PFSK-1 (cell line): ENCODE results near the gene CELSR1.

Source experiments
- POLR2AphosphoS5 ChIP-seq: IDR thresholded peaks from 2 replicates; pipeline ENCODE4 v1.6.1; 2012; ENCODE audit warnings: low read depth, mild to moderate bottlenecking, control low read depth, low read length, moderate library complexity
- REST ChIP-seq, 2 experiments: IDR thresholded peaks; 2 replicates each; pipeline versions ENCODE4 v1.6.1 to v1.8.0; 2011 to 2012; ENCODE audit warnings: low read depth in 2 of 2, low read length in 2 of 2, control low read depth in 1 of 2, inconsistent platforms in 1 of 2, mild to moderate bottlenecking in 1 of 2, moderate library complexity in 1 of 2; ENCODE audit not compliant: insufficient read depth in 1 of 2
- SIN3A ChIP-seq: IDR thresholded peaks from 2 replicates; pipeline ENCODE4 v1.6.1; 2012; ENCODE audit warnings: mild to moderate bottlenecking, low read length, moderate library complexity, borderline replicate concordance; ENCODE audit not compliant: insufficient read depth

GRCh38 chr22:46354176-46354992, 183.0 kb downstream of the CELSR1 start:
- TF ChIP-seq POLR2AphosphoS5 (no peak), REST (IDR thresholded peaks at IDR 0.05; ENCODE audit: insufficient read depth in 1 of 2, low read depth in 2 of 2, low read length in 2 of 2) (no peak), SIN3A (no peak)
